Hematopoietic multipotent progenitor cell treated with erythropoietin and hydrocortisone succinate and interleukin-3 and kit ligand, for 8 days (in vitro differentiated cells): ENCODE results near the gene MAN2A1.

Experiments
- DNase-seq: peaks from one replicate; pipeline ENCODE4 v3.0.0-alpha.2; 2015

MAN2A1 gene

DNA sequence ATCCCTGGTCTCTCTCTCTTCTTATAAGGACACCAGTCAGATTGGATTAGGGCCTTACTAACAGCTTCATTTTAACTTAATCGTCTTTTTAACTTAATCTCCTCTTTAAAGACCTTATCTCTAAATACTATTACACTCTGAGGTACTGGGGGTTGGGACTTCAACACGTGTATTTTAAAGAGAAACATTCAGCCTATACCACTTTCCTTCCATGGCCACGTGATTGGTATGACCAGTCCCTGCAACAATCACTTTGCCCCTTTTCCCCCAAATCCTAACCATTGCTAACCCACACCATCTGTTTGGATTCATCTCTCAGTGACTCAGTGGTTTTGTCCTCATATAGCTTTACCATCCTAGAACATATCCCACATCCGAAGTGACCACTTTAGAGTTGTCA is 3.8 kb upstream of the MAN2A1 start:
- DNase-seq = no peak

DNA sequence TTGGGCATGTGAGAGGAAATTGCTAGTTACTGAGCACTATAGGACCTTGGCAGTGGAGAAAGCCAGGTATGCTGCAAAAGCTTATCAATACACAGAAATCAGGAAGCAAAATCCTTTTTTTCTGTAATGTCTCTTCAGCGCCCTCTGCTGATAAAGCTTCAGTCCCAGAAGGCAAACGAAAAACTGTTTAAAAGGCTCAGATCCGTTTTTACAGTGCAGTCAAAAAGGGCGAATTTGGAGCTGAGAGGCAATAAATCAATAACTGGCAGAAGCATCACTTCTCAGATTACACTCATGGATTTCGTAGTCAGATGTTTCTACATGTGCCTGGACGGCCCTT is 1.1 kb upstream of the MAN2A1 start:
- peak; percentile 84 for DNase-seq

DNA sequence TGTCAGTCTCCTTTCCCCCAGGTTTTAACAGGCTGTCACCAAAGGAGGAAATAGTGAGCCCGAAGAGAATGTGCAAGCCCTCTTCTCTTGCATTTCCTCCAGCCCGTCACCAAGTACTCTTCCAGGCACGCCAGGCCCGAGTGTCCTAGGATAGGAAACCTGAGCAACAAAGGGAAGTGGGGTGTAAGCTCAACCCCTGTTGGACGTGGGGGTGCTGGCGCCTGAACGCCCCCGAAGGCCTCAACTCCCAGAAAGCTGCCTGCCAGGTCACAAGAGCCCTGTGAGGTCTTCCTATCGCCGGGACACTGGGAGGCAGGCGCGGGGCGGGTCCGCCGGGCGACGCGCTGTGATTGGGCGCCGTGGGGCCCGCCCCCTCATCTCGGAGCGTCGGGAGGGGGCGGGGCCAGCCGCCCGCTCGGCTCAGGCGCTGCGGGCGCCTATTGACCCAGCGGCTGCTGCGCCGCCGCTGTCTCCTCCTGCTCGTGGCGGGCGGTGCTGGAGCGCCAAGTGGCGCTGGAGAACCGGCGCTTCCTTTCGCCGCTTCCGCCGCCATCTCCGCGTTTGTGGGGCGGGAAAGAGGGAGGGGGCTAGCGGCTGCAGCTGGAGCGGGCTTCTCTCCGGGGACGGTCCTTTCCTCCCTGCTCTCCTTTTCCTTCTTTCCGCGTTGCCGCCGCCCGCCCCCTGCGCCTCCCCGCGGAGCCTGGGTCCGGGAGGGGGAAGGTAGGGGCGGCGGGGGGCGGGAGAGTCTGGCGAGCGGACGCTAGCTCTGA is 572 bp upstream of the MAN2A1 start:
- DNase-seq = peak; percentile 93

DNA sequence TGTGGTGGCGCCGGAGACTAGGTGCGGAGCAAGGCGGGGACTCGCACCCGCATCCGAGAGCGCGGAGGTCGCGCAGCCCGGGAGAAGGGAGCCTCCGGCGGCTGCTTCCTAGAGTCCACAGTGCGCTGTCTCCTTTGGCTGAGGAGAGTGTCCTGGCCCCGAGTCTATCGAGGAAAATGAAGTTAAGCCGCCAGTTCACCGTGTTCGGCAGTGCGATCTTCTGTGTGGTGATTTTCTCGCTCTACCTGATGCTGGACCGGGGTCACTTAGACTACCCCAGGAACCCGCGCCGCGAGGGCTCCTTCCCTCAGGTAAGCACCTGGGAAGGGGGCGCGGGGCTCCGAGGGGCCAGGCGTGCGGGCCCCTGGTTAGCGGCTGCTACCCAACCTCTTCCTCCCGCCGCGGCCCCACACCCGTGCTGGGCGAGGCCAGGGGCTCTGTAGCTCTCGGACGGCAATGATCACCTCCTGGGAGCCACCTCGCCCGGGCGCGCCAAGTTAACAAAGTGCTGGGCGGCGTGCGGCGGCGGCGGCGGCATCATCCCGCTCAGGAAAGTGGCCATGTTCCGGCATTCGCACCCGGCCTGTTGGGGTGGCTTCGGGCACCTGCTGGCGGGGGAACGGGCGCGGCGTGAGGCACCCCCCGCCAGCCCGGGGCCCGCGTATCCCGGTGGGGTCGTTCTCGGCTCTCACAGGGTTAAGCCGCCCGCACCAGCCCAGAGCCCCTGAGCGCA is 681 bp downstream of the MAN2A1 start:
- DNase-seq = peak; percentile 47

DNA sequence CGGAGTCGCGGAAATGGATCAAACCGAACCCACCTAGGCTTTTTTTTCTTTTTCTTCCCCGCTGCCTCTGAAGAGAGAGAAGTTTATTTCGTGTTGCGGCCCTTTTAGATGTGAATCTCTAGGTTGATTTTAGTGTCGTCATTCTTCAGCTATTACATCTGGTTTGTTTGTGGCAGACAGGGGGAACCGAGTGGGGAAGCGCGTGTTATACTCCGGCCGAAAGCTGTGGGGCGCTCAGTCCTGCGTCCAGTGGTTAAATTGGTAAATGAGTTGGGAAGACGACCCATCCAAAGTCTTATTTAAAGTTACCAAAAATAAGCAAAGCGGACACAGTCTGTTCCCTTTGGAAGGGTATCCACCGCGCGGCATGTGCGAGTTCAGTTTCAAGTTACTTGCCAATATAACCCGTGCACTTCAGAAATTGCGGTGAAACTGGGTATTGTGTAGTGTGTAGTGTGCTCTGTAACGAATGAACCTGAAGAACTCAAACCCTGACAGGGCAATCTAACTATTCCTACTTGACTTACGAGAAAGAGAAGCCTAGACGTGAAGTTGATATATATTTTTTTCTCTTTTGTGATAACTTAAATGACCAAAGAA is 1.3 kb downstream of the MAN2A1 start:
- DNase-seq = peak; percentile 83

DNA sequence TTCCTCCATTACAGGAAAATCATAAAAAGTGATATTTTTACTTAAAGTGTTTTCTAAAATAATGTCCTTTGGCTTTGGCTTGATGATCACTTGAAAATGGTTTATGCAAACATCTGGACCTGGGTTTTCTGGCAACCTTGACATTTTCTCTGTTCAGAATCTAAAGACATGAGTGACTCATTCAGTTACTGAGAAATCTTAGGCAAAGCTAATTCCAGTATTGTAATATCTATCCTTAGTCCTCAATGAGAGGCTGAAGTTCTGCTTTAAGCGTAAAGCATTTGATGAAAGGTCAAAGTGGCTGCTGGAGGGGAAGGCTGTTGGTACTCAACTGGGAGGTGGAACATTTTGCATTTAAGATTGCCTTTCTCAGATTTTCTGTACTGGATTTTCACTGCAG is 2.3 kb downstream of the MAN2A1 start:
- no peak for DNase-seq

DNA sequence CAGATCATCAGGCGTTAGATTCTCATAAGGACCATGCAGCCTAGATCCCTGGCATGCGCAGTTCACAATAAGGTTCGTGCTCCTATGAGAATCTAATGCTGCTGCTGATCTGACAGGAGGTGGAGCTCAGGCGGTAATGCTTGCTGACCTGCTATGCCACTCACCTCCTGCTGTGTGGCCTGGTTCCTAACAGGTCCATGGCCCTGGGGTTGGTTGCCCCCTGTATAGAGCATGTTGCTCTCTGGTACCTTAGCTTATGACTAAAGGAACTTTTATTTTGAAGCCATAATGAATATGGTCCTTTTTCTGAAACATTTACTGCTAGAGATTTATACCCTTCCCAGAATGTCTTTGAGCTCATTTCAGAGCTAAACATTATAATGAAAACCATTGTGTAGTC is 3.1 kb downstream of the MAN2A1 start:
- no peak for DNase-seq

DNA sequence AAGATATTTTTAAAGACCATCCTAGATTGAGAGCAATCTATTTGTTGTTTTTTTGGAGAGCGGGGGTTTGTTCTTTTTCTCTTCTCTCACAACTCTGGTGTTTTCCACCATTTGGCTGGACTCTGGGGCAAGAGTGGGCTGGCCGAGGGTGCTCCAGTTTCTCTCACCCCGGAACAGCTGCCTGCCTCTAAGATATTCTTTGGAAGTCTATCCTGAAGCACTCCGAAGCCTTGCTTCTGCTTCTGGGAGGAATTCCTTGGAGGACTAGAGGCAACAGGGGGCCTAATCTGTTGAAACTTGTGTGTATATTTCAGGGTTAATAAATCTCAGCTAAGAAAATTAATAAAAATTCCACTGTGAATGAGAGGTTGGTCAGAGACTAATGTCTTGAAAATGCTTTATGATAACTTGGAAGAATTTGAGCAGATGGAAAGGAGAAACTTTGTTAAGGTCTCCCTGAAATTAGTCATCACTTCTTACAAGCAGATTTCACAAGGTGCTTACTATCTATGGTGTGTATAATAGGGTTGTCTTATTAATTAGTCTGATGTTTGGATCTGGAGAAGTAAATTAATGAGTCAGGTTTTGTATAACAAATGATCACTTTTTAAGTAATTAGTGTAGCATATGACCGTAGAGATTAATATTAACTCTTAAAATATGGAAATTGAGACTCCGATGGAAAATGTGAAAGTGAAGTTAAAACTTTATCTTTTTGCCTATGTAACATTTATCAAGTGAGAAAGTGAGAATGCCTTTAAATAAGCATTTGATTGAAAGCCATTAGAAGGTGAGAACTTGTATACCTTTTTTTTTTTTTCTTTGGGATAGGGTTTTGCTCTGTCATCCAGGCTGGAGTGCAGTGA is 4.0 kb downstream of the MAN2A1 start:
- no peak for DNase-seq

DNA sequence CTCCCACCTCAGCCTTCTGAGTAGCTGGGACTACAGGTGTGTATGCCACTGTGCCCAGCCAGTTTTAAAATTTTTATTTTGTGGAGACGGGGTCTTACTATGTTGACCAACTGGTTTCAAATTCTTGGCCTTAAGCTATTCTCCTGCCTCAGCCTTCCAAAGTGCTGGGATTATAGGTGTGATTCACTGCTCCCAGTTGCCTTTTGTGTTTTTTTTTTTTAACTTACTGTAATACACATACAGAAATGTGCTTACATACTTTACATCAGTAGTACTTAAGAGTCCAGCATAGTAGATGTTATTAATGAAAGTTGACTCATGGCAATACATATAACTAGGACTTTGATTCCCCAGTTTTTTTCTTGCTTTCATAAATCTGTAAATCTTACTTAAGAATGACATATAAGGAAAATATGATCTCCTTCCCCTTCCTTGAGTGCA is 4.7 kb downstream of the MAN2A1 start:
- DNase-seq = no peak

DNA sequence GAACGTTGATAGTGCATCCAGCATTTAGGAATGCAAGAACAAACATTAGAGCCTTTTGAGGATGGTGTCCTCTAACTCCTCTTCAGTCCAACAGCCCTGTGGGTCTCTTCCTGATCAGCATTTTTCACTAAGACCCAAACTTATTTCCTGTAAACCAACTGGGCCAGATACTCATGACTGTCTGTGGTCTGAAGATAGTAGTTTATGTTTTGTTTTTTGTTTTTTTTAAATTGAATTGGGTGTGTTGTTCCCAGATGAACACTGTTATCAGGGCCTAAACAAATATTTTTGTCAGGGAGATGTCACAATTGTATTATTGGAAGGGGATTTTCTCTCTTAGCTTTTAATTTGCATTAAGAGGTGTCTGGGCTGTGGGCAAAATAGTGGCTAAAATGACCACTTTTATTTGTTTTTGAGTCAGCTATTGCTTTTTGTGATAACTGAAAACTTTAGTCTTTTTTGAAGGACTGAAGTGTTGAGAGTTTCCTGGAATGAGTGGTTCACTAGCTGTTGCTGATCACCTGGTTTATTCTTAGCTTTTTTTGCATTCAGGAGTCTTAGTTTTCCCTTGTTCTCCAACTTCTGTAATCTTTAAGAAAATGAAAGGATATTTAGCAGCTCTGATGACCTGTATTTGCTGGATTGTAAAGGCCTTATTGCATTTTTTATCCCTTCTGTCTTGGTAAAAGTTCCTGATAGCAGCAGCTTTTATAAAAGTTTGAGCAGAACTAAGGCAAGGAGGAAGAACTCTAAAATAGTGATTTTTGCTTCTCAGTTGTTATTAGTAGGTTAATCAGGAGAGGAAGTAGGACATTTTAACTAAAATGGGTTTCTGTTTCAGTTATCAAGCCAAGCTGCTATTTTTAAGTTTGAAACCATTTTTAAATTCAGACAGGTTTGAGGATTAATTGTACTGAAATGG is 5.5 kb downstream of the MAN2A1 start:
- peak; percentile 61 for DNase-seq

DNA sequence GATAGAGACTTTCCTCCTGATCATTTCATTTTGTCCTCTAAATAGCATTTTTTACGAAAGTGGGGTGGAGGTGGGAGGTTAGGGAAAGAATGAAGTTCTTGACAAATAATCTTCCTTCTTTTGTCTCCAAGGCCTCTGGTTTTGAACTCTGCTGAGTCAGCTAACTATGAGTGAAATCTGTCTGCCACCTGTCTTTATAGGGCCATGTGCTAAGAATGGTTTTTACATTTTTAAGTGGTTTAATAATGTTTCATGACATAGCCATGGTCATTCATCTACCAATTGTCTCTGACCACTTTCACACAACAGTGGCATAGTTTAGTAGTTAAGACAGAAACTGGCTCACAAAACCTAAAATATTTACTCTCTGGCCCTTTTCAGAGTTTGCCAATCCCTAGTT is 7.6 kb downstream of the MAN2A1 start:
- DNase-seq = peak; percentile 36

DNA sequence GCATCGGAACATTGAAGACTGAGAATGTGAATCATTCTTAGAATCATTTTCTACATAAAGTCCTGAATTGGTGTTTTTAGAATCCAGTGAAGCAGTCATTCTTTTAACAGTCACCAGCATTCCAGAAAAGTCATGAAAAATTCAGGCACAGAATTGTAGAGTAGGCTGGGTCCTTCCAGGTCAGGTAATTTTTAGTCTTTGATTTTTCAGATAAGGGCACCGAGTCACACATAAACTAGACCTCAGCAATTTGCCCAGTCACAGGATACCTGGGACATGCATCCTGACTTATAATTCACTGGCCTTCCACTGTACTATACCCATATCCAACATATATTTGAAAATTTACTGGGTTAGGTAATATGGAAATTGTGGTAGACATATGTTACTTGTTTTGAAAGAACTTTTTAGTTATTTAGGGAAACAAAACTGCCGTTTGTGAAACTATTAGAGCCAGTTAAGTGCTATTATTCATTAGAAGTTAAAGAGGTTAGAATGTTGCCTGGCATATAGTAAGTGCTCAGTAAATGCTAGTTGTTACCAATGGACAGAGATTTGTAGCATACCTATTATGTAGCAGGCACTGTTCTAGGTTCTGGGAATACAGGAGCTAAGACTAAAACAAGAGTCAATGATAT is 10.9 kb downstream of the MAN2A1 start:
- no peak for DNase-seq

DNA sequence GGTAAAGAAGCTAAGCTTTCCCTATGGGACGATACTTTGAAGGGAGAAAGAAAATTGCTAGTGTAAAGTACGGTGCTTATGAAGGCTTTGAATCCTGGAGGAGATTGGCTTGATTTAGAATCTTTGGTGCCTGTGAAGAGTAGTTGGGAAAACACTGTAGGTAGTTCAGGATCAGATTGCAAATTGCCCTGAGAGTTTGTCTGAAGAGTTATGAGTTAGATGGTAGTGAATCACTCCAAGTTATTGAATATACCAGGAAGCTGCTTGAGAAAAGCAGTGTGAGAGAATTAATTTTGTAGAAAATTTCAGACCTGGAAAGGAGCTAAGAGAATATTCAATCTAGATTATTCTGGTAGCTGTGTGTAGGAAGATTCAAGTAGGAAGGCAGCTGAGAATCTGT is 11.5 kb downstream of the MAN2A1 start:
- no peak for DNase-seq

DNA sequence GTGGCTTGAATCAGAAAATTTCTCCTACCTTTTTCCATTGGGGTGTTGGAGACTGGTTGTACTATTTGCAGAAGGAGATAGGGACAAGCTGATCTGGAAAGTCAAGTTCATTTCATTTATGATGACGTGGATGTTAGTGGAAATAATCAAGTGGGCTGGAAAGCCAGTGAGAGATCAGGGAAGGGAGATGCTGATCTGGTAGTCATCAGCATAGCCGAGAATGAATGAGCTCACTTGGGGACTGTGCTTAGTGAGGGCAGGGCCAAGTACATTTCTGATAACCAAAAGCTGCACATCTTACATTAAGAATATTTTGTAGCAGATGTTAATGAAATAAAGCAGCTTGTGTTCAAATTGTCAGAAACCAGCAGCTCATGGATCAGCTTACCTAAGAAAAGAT is 12.1 kb downstream of the MAN2A1 start:
- peak; percentile 63 for DNase-seq

DNA sequence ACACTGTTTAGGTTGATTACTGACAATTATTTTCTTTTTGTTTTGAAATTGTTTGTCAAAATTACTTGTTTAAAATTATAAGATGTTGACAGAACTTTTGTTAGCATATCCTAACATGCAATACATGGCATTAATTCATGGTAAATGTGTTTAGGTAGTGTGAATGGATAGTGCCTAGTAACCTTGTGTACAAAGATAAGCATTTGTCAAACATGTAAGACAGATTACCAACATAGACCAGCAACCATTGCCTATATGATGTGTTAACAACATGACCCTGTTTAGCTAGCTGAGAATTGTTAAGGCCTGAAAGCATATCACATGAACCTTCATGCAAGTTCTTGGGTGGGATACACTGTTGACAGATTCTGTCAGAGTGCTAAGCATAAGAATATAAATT is 13.4 kb downstream of the MAN2A1 start:
- peak; percentile 79 for DNase-seq

DNA sequence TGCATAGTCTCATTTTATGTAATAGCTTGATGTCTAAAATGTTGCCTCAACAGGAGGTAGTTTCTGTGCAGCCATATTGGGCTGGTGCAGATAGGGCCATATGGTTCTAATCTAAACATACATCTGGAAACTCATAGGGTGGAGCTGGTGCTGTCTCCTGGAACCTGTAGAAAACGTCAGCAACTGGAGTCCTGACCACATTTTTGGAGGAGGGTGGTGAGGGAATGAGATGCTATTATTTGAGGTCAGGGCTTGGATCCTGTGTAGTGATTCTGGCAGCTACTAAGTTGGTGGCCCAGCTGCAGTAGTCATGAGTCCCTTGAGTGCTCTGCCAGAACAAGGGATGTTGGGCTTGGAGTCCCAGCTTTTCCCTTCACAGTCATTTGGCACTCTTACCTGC is 14.1 kb downstream of the MAN2A1 start:
- peak; percentile 96 for DNase-seq

DNA sequence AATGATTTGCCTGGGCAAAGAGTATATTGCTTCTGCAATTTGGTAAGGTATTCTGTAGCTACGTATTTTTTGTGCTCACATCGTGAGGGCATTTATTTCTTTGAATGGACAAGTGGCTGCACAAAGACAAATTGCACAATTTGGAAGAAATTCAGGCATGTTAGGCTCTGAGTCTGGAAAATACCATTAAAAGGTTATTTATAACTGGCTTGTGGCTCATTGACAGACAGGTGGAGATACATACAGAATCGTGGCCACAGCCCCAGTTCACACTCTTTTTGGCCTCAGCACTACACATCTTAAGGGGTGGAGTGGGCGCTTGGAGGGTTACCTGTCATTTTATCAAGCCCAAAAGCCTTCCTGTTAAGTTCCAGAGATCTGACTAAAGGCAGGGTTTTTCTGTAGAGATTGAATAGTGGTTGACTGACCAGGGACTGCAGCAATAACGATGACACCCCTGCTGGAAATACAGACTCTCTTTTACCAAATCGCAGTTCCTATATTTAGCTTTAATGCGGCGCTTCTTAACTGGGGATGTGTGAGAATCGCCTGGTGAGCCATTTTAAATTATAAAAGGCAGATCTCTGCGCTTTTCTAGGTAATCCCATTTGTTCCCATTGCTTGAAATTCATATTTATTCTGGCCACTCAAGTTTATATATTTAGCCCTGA is 14.7 kb downstream of the MAN2A1 start:
- no peak for DNase-seq

DNA sequence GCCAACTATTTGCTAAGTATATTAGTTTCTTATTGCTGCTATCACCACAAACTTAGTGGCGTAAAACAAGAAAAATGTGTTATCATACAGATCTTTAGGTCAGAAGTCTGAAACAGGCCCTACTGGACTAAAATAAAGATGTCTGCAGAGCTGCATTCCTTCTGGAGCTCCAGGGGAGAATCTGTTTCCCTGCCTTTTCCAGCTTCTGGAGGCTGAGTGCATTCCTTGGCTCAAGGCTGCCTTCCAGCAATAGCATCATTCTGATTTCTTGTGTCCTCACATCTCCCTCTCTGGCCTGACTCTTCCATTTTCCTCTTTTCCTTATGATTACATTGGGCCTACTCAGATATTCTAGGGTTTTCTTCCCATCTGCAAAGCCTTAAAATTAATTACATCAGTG is 15.9 kb downstream of the MAN2A1 start:
- no peak for DNase-seq

DNA sequence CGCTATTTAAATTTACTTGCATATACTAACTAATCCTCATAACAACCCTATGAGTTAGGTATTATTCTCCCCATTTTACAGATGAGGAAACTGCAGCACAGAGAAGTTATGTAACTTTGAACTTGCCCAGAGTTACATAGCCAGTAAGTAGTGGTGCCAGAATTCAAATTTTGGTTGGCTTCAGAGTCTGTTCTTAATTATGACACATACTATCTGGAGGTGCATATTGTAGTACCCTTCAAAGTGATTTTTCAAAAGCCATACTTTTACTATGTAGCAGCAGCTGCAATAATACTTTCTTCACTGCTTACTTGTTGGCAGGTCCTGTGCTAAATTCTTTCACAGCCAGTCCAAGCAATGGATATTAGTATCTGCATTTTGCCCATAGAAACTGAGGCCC is 16.4 kb downstream of the MAN2A1 start:
- DNase-seq = no peak

DNA sequence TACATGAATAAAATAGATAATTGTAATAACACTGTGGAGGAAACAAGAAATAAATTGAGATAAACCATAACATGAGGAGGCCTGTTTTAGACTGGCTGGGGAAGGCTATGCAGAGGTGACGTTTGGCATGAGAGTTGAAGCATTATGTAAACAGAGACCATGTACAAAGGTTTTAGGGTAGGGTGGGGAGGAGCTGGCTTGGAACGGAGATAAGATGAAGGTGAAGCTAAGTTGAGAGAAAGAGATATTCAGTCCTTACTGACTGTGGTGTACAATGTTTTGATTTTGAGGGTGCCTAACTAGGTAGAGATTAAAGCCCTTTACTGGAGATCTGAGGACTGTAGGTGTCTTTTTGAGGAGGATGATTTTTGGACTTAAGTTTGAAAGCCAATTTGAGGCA is 17.8 kb downstream of the MAN2A1 start:
- no peak for DNase-seq

DNA sequence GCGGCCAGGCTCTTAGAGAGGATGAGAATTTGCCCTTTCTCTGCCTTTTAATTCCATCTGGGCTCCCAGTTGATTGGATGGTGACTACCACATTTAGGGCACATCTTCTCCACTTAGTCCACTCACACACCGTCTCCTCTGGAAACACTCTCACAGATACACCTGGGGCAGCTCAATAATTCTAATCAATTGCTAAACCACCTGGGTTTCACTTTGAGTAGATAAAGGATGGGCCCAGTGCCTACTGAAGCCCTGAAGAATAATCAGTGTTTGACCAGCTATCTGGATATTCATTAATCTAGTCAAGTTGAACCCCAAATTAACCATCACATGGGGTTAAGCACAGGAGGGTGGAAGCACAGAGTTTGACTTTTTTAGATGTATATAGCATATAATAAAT is 19.1 kb downstream of the MAN2A1 start:
- no peak for DNase-seq
